Astrocyte of the cerebellum (primary cell): Measurements from ENCODE around the gene OSER1.

Experiments
- DNase-seq: peaks from one replicate; pipeline ENCODE4 v3.0.0-alpha.2; 2011; ENCODE audit warnings: low read depth
- H3K4me3 ChIP-seq: 2 replicates; pipeline ENCODE4 v1.5.1; 2011; ENCODE audit warnings: mild to moderate bottlenecking, low read depth, low read length, moderate library complexity
- CTCF ChIP-seq: IDR thresholded peaks from 2 replicates; pipeline ENCODE4 v1.5.1; 2012; ENCODE audit warnings: low read length, low read depth, moderate library complexity, mild to moderate bottlenecking; ENCODE audit errors: missing control alignments
- in situ Hi-C: cut with HindIII; loops from 2 replicates; pipeline ENCODE4 v1.10.0; 2017; ENCODE audit warnings: low sequenced_read_pairs

OSER1 gene

GRCh38 chr20:44211177-44212039 lies 837 bp upstream of the OSER1 start:
- no peak for TF ChIP-seq CTCF
- in situ Hi-C loops, result no loop called here
- H3K4me3 ChIP-seq, result peak overlapping the region; percentile 92
- DNase-seq, result no peak

- in situ Hi-C loops, result no loop called here
- no peak for DNase-seq
- TF ChIP-seq CTCF, result no peak
- peak overlapping the region; percentile 92 for H3K4me3 ChIP-seq
Observed at GRCh38 chr20:44209686-44210405, 725 bp downstream of the OSER1 start.

GRCh38 chr20:44208770-44209169 lies 1.8 kb downstream of the OSER1 start:
- peak overlapping the region; percentile 92 for H3K4me3 ChIP-seq
- no peak for DNase-seq
- in situ Hi-C loops, result no loop called here
- TF ChIP-seq CTCF, result no peak

- TF ChIP-seq CTCF, result no peak
- in situ Hi-C loops, result no loop called here
- DNase-seq, result no peak
- no peak overlapping the region for H3K4me3 ChIP-seq
Observed at GRCh38 chr20:44208165-44208564, 2.4 kb downstream of the OSER1 start.

- no peak for DNase-seq
- in situ Hi-C loops, result no loop called here
- TF ChIP-seq CTCF, result no peak
- H3K4me3 ChIP-seq, result no peak overlapping the region
Observed at GRCh38 chr20:44207126-44207723, 3.3 kb downstream of the OSER1 start.

- no peak for TF ChIP-seq CTCF
- DNase-seq, result no peak
- in situ Hi-C loops, result no loop called here
- H3K4me3 ChIP-seq, result no peak overlapping the region
Observed at GRCh38 chr20:44206132-44206531, 4.4 kb downstream of the OSER1 start.
